Breast epithelium (tissue), 3 donors: ENCODE data around the gene WSCD1.

Experiments
- POLR2AphosphoS5 ChIP-seq, 3 donors: sonication (generic); formaldehyde crosslinking; IDR thresholded peaks; one replicate each; pipeline ENCODE4 v1.6.1; 2017; ENCODE audit warnings: antibody characterized with exemption in 3 of 3
- TF ChIP-seq, protein P1 (sequence below), 3 donors: fragments of 450-650 bp; IDR thresholded peaks; one replicate each; pipeline ENCODE4 v1.5.1; 2016 to 2017; ENCODE audit warnings: antibody characterized with exemption in 3 of 3, mild to moderate bottlenecking in 3 of 3, moderate library complexity in 3 of 3

DNA sequence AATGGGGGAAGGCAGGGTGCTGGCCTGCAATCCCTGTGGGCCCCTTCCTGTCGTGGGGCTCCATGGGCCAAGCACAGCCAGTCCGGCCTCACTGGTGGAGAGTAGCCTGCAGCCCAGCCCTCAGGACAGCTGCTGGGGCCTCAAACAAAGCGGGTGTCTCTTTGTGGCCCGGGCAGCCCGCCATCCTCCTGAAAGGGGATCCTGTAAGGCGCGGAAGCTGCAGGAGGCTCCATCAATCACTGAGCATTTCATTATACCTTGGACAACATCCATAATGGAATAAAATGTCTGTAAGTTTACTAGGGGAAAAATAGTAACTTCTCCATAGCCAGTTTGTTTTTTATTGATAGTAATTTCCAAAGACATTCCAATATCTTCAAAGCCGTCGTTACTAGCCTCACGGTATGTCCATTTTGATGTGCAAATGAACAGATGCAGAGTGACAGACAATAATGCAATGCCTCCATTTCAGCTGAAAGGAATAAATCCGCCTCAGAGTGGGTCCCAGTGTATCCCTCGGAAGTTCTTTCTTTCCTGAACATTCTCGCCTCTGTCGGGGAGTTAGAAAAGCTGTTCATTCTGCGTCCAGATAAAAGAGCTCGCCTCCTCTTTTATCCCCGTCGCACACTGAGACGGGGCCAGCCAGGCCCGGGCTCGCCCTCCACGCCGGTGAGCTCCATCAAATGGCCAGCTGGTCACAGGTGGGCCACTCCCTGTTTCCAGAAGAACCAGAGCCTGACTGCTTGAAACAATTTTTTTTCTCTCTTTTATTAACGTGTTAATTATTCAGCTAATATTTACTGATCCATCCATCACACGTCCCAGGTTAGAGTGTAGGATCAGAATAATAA, 14.4 kb downstream of the WSCD1 start:
- TF ChIP-seq, protein P1, sequence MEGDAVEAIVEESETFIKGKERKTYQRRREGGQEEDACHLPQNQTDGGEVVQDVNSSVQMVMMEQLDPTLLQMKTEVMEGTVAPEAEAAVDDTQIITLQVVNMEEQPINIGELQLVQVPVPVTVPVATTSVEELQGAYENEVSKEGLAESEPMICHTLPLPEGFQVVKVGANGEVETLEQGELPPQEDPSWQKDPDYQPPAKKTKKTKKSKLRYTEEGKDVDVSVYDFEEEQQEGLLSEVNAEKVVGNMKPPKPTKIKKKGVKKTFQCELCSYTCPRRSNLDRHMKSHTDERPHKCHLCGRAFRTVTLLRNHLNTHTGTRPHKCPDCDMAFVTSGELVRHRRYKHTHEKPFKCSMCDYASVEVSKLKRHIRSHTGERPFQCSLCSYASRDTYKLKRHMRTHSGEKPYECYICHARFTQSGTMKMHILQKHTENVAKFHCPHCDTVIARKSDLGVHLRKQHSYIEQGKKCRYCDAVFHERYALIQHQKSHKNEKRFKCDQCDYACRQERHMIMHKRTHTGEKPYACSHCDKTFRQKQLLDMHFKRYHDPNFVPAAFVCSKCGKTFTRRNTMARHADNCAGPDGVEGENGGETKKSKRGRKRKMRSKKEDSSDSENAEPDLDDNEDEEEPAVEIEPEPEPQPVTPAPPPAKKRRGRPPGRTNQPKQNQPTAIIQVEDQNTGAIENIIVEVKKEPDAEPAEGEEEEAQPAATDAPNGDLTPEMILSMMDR (IDR thresholded peaks at IDR 0.05), result no peak
- no peak for TF ChIP-seq POLR2AphosphoS5 (IDR thresholded peaks at IDR 0.05)
